Astrocyte (in vitro differentiated cells and primary cell): Measurements from ENCODE around the gene DUSP6.

ENCODE experiments used
- EZH2 ChIP-seq: IDR thresholded peaks from 2 replicates; pipeline ENCODE4 v1.6.1; 2012; ENCODE audit warnings: mild to moderate bottlenecking, low read length, inconsistent platforms; ENCODE audit not compliant: insufficient read depth
- TF ChIP-seq, protein P1 (sequence below): IDR thresholded peaks from 2 replicates; pipeline ENCODE4 v1.5.1; 2011; ENCODE audit warnings: low read depth, mild to moderate bottlenecking, inconsistent platforms, low read length, moderate library complexity; ENCODE audit not compliant: insufficient read depth

DNA sequence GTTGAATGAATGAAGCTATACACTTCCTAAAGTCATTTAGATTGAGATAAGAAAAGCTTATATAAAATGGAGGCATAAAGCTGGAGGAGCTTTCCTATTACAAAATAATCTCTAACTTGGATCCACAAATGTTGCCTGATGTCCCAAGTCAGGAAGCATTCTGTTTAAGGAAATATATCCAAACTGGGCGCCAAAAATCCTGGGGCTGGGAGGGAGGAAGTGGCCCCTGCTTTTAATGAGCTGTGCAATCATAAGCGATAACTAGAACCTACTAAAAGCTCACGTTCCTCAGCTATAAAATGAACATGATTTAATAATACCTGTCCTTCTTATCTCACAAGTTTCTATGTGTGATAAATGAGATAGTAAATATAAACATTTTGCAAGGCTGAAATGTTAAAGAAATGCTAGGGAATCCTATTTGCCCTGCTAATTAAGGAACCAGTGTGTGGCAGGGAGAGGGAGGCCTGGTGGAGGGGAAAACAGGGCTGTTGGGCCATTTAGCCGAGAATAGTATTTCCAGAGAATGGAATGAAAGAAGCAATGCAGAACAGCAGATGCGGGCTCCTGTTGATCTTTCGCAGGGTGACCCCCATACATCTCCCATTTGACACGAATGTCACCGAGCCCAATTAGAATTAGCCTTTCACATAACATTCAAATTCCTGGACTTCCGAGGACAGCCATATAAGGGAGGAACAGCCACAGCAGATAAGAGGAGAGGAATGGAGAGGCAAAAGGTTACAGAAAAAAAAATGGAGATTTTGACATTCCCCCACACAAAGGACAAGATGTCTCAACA is 25.9 kb downstream of the DUSP6 start:
- TF ChIP-seq, protein P1, sequence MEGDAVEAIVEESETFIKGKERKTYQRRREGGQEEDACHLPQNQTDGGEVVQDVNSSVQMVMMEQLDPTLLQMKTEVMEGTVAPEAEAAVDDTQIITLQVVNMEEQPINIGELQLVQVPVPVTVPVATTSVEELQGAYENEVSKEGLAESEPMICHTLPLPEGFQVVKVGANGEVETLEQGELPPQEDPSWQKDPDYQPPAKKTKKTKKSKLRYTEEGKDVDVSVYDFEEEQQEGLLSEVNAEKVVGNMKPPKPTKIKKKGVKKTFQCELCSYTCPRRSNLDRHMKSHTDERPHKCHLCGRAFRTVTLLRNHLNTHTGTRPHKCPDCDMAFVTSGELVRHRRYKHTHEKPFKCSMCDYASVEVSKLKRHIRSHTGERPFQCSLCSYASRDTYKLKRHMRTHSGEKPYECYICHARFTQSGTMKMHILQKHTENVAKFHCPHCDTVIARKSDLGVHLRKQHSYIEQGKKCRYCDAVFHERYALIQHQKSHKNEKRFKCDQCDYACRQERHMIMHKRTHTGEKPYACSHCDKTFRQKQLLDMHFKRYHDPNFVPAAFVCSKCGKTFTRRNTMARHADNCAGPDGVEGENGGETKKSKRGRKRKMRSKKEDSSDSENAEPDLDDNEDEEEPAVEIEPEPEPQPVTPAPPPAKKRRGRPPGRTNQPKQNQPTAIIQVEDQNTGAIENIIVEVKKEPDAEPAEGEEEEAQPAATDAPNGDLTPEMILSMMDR = no peak
- no peak for TF ChIP-seq EZH2
